Testis (tissue), 2 donors: ENCODE results near the gene EPB41.

Source experiments
- POLR2A ChIP-seq: fragments of 450-650 bp; IDR thresholded peaks from one replicate; pipeline ENCODE4 v1.6.1; 2017; ENCODE audit warnings: antibody characterized with exemption, mild to moderate bottlenecking, moderate library complexity
- TF ChIP-seq, protein P1 (sequence below), 3 experiments: fragments of 450-650 bp in 2 of 3; fragments of 200-600 bp in 1 of 3; sonication (generic) in 1 of 3; IDR thresholded peaks; one replicate each; pipeline ENCODE4 v1.5.1; 2016 to 2019; ENCODE audit warnings: antibody characterized with exemption in 3 of 3, mild to moderate bottlenecking in 2 of 3, moderate library complexity in 1 of 3

- TF ChIP-seq, protein P1, sequence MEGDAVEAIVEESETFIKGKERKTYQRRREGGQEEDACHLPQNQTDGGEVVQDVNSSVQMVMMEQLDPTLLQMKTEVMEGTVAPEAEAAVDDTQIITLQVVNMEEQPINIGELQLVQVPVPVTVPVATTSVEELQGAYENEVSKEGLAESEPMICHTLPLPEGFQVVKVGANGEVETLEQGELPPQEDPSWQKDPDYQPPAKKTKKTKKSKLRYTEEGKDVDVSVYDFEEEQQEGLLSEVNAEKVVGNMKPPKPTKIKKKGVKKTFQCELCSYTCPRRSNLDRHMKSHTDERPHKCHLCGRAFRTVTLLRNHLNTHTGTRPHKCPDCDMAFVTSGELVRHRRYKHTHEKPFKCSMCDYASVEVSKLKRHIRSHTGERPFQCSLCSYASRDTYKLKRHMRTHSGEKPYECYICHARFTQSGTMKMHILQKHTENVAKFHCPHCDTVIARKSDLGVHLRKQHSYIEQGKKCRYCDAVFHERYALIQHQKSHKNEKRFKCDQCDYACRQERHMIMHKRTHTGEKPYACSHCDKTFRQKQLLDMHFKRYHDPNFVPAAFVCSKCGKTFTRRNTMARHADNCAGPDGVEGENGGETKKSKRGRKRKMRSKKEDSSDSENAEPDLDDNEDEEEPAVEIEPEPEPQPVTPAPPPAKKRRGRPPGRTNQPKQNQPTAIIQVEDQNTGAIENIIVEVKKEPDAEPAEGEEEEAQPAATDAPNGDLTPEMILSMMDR (IDR thresholded peaks at IDR 0.05) = no peak
- TF ChIP-seq POLR2A = no peak
These were observed 51.0 kb downstream of the EPB41 start for GRCh38 chr1:28965271-28965870.
